Measurements from ENCODE around the gene VPS8. TPM values are rescaled to one million over a fixed set of nuclear protein-coding genes. Genes with fewer than 3 reads are reported as not detected.

Gene VPS8
- polyA plus RNA-seq, 1 donor from 2014 or later, result 22.2 TPM

DNA sequence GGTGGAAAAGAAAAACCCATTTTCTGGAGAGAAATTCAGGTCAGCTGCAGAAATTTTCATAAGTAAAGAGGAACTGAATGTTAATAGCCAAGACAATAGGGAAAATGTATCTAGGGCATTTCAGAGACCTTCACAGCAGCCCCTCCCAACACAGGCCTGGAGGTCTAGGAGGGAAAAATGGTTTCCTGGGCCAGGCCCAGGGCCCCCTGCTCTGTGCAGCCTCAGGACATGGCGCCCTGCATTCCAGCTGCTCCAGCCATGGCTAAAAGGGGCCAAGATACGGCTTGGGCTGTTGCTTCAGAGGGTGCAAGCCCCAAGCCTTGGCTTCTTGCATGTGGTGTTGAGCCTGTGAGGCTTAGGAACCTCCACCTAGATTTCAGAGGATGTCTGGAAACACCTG, 248.7 kb downstream of the VPS8 start:
- H3K4me3 Mint-ChIP-seq, result no peak overlapping the region
- peaks cover 10 to 40% (median 33%) of the 10 kb centered on the region in 3 donors for H3K9me3 Mint-ChIP-seq
- H3K27ac Mint-ChIP-seq, result no peak overlapping the region
- peaks cover 2% of the 10 kb centered on the region for H3K27me3 Mint-ChIP-seq
- peaks cover 5% of the 10 kb centered on the region for H3K36me3 Mint-ChIP-seq
- H3K4me1 Mint-ChIP-seq, result peaks cover 0 to 14% (median 12%) of the 10 kb centered on the region in 3 donors

DNA sequence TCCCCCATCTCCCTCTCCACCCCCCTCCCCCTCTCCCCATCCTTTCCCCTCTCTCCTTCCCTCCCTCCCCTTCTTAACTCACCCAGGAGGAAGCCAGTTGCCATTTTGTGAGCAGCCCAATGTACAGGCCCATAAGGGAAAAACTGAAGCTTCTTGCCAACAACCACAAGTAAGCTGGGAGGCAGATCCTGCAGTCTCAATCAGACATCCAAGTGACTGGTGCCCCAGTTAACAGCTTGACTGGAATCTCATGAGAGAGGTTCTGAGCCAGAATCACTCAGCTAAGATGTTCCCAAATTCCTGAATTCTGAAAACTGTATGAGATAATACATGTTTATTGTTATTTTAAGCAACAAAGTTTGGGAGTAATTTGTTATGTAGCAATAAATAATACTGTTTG, 250.2 kb downstream of the VPS8 start:
- no peak overlapping the region for H3K4me3 Mint-ChIP-seq
- peaks cover 0 to 14% (median 6%) of the 10 kb centered on the region in 3 donors for H3K4me1 Mint-ChIP-seq
- peak overlapping the region in 1 of 3 donors; percentile 61 for H3K27ac Mint-ChIP-seq
- peaks cover 3% of the 10 kb centered on the region for H3K36me3 Mint-ChIP-seq
- peaks cover 4% of the 10 kb centered on the region for H3K27me3 Mint-ChIP-seq
- peaks cover 6 to 30% (median 26%) of the 10 kb centered on the region in 3 donors for H3K9me3 Mint-ChIP-seq

DNA sequence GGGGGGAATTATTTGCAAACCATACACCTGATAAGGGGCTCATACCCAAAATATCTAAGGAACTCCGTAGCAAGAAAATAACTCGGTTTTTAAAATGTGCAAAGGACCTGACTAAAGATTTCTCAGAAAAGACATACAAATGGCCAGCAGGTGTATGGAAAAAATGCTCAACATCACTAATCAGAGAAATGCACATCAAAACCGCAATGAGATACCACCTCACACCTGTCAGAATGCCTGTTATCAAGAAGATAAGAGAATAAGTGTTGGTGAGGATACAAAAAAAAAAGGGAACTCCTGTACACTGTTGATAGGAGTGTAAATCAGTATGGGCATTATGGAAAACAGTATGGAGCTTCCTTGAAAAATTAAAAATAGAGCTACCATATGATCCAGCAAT, 251.5 kb downstream of the VPS8 start:
- H3K4me1 Mint-ChIP-seq, result peaks cover 0 to 14% (median 6%) of the 10 kb centered on the region in 3 donors
- H3K27me3 Mint-ChIP-seq, result peaks cover 4% of the 10 kb centered on the region
- peaks cover 6 to 21% (median 19%) of the 10 kb centered on the region in 3 donors for H3K9me3 Mint-ChIP-seq
- H3K4me3 Mint-ChIP-seq, result no peak overlapping the region
- H3K27ac Mint-ChIP-seq, result no peak overlapping the region
- H3K36me3 Mint-ChIP-seq, result peaks cover 2% of the 10 kb centered on the region

DNA sequence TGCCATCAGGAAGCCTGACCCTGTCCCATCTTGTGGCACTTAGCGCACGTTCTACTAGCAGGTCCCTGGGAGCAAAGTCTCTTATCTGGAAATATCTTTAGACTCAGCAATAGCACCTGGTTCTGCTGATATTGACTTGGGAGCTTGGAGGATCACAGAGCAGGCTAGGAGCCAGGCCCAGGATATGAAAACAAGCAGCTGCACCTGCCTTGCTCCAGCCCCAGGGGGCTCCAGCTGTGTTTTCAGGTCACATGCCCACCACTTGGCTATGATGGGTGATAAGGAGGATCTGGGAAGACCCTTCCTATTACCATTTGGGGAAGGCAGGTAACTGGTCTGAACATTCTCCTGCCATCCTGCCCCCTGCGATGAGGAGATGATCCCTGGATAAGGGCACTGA, 253.1 kb downstream of the VPS8 start:
- Mint-ChIP-seq H3K9me3 (peaks cover 2 to 17% (median 8%) of the 10 kb centered on the region in 3 donors), H3K27ac (no peak overlapping the region), H3K4me1 (peaks cover 0 to 9% (median 6%) of the 10 kb centered on the region in 3 donors), H3K36me3 (peaks cover 1% of the 10 kb centered on the region), H3K4me3 (no peak overlapping the region), H3K27me3 (peaks cover 4% of the 10 kb centered on the region)

DNA sequence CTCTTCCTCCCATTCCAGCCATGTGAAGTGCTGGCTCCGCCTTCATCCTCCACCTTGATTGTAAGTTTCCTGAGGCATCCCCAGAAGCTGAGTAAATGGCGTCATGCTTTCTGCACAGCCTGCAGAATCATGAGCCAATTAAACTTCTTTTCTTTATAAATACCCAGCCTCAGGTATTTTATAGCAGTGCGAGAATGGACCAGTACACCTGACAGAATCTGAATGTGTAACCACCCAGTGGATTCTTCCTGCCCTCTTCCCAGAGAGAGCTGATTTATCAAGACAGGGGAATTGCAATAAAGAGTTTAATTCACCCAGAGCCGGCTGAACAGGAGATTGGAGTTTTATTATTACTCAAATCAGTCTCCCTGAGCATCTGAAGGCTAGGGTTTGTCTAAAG, 254.3 kb downstream of the VPS8 start:
- Mint-ChIP-seq H3K4me1 (peaks cover 0 to 9% (median 6%) of the 10 kb centered on the region in 3 donors), H3K27ac (no peak overlapping the region), H3K4me3 (no peak overlapping the region), H3K9me3 (peaks cover 0 to 8% (median 6%) of the 10 kb centered on the region in 3 donors), H3K36me3 (no peaks in the 10 kb centered on the region), H3K27me3 (peaks cover 4% of the 10 kb centered on the region)

DNA sequence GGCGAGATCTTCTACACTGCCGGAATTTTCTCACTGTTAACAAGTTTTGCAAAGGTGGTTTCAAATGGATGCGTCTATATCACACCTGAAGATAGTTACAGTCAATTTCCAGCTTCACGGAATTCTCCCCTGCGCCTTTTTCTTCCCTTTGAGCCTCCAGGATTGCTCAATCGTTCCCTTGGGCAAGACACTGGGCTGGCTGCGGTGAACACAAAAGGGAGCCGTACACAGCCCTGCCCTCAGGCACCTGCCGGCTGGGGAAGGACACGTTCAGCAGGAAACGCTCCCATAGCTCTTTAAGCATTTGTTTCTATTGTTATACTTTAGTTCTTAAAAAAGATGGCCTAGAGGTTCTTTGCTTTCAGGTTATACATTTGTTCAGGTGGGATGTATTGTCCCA, 255.2 kb downstream of the VPS8 start:
- Mint-ChIP-seq H3K27me3 (peaks cover 4% of the 10 kb centered on the region), H3K36me3 (no peaks in the 10 kb centered on the region), H3K4me3 (no peak overlapping the region), H3K9me3 (peaks cover 0 to 7% (median 0%) of the 10 kb centered on the region in 3 donors), H3K4me1 (peaks cover 0 to 9% (median 5%) of the 10 kb centered on the region in 3 donors), H3K27ac (no peak overlapping the region)

DNA sequence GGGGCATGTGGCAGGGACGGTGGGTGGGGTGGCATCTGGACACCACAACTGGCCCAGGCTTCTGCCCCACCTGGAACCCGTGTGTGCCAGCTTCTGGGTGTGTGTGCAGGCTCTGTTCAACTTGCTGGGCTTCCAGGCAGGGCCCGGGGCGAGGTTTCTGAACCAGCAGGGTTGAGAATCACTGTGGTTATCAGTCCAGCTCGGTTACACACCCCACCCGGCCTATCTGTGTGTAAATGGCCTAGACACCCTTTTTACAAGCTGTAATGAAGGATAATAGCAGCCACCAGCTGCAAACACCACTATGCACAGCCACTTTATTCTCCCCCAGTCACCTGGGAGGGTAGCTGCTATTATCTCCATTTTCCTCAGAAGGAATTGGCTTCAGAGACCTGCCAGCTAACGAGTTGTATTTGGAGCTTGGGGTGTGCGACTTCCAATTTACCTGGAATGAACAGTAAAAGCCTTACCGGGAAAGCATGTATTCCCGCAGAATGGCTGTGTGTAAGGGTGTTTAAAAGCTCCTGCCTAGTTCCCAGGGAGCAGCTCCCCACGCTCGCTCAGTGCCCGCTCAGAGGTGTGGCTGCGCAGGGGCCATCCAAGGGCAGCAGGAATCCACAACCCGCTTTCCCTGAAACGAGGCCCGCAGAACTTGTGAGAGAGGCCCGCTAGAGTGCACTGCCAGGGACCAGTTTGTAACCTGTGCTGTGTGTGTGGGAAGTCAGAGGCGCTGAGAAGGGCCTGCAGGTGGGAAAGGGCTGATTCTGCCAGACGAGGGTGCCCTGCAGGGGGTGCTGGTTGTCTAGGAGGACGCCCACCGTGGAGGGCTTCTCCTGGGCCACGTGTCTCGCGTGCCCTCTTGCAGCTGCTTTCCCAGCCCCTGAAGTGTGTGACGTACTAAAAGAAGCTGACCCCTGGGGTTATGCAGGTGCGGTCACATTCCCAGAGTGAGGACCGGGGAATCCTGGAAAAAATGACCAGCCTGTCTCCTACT, 257.4 kb downstream of the VPS8 start:
- Mint-ChIP-seq H3K4me3 (no peak overlapping the region), H3K9me3 (peaks cover 0 to 3% (median 0%) of the 10 kb centered on the region in 3 donors), H3K4me1 (no peaks in the 10 kb centered on the region), H3K27ac (no peak overlapping the region), H3K36me3 (no peaks in the 10 kb centered on the region), H3K27me3 (peaks cover 1% of the 10 kb centered on the region)

DNA sequence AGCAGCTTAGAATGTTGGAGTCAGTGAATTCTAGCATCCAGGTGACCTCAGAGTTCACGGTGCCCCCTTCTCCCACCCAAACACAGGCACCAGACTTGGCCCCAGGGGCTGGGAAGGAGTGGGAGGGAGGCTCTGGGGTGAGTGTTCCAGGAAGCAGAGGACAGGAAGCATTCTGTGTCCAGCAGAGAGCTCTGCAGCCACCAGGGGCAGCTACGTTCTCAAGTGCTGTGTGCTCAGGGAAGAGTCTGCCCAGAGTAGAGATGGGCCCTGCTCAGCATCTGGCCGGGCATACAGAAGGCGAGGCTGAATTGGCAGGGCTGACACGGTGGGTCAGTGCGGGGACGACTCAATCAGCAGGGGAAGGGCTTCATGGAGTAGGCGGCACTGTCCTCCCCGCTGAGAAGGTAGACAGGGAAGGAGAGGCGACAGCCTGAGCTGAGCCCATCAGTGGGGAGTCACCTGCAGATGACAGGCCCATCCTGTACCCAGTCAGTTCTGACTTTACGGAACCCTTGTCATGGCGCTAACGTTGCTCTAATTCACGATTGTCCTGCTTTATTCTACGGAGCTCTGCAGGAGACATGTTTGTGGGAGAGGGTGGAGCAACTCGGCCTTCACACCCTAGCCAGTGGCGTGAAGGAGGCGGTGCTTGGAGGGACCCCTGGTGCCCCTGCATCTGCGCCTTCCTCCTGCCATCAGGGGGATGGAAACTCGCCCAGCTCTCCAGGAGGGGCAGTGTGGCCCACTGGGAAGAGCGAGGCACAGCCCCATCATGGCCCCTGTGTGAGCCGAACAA, 258.7 kb downstream of the VPS8 start:
- Mint-ChIP-seq H3K4me1 (no peaks in the 10 kb centered on the region), H3K27ac (no peak overlapping the region), H3K9me3 (peaks cover 0 to 3% (median 0%) of the 10 kb centered on the region in 3 donors), H3K36me3 (no peaks in the 10 kb centered on the region), H3K27me3 (peaks cover 5% of the 10 kb centered on the region), H3K4me3 (no peak overlapping the region)

DNA sequence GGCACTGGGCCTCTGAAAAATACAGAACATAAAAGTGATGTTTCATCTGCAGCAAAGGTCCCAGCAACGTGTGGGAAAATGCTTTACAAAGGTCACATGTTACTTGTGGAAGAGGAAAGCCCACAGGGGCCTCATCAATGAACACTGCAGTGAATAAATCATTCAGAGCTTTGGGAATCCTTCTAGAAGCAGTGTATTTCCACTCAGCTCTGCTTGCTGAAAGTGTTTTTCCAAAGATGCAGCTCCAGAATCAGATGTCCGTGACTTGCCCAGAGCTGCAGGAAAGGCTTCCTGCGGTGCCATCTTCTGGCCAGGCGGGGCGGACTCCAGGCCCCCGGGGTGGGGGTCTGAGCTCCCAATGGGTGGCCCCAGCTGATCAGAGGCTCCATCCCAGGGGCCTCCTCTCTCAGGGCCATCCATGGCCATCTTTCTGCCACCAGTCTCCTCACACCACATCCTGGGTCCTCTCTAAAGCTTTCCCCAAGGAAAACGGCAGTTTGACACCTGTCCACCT, 259.4 kb downstream of the VPS8 start:
- H3K27me3 Mint-ChIP-seq, result peaks cover 5% of the 10 kb centered on the region
- peaks cover 0 to 1% (median 0%) of the 10 kb centered on the region in 3 donors for H3K9me3 Mint-ChIP-seq
- no peak overlapping the region for H3K4me3 Mint-ChIP-seq
- H3K4me1 Mint-ChIP-seq, result no peaks in the 10 kb centered on the region
- no peaks in the 10 kb centered on the region for H3K36me3 Mint-ChIP-seq
- H3K27ac Mint-ChIP-seq, result no peak overlapping the region

DNA sequence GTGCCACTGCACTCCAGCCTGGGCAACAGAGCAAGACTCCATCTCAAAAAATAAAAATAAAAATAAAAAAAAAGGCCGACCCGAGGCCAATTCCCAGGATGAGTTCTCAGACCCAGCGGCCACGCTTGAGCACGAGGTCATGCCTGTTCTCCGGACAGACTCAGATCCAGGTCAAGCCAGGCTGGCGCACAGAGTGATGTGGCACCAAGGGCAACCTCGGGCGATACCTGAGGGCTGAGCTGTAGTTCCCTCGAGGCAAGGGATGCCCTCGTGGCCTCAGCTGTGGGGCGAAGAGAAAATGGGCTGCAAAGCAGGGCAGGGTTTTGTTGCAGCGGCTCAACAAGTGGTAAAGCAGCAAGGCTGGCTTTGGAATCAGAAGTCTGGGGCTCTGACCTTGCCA, 263.6 kb downstream of the VPS8 start:
- H3K9me3 Mint-ChIP-seq, result peaks cover 0 to 1% (median 0%) of the 10 kb centered on the region in 3 donors
- no peak overlapping the region for H3K27ac Mint-ChIP-seq
- no peaks in the 10 kb centered on the region for H3K4me1 Mint-ChIP-seq
- H3K4me3 Mint-ChIP-seq, result no peak overlapping the region
- no peaks in the 10 kb centered on the region for H3K36me3 Mint-ChIP-seq
- peaks cover 9% of the 10 kb centered on the region for H3K27me3 Mint-ChIP-seq

DNA sequence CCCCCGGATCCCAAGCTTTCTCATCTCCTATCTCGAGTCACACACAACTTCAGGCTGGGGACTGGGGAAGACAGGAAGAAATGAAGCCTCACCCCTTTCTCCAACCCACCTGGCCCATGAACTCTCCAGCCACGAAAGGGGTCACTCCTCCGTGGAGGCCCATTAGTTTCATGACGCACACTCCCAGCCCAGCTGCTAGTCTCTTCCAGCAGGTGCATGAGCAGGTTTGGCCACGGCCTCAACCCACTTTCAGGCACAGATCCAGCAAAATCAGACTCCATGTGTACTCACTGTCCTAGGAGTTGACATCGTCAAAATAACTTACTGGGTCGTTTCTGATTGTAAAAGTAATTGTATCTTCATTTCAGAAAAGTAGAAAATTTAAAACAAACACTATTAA, 264.3 kb downstream of the VPS8 start:
- Mint-ChIP-seq H3K36me3 (no peaks in the 10 kb centered on the region), H3K4me1 (no peaks in the 10 kb centered on the region), H3K27me3 (peaks cover 12% of the 10 kb centered on the region), H3K9me3 (peaks cover 0 to 1% (median 0%) of the 10 kb centered on the region in 3 donors), H3K4me3 (no peak overlapping the region), H3K27ac (no peak overlapping the region)

DNA sequence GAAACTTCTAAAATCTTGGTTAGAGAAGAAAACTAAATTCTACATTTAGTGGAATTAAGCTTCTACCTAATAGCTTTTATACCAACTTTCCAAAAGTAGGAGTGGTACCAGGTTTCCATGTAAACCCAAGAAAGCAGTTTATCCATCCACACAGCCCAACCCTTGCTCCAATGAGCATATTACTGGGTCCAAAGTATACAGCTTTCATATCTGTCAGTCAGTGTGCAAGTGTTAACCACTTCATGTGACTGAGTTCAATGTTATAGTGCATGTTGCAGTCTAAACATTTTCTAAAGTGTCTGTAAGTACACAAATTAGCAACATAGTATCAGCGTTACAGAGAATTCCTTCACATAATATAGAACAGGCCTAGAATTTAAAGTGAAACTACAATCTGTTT, 267.7 kb downstream of the VPS8 start:
- Mint-ChIP-seq H3K36me3 (no peaks in the 10 kb centered on the region), H3K27ac (no peak overlapping the region), H3K4me1 (no peaks in the 10 kb centered on the region), H3K4me3 (no peak overlapping the region), H3K9me3 (no peaks in the 10 kb centered on the region), H3K27me3 (peaks cover 12% of the 10 kb centered on the region)

DNA sequence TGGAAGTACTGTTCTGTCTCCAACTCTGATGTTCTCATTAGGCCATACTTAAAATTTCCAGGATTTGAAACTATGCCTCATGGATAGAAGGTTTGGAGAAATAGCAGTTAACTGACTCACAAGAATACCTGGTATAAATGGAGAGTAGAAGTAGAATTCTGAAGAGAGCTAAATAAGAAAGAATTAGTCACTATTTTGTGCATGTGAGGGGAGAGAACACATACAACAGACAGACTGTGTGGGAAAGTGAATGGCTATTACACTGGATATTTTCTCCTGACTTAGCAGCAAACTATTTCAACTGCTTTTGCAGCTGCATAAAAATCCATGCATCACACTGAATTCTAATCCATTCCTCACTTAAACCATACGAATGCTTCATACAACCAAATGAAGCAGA, 269.6 kb downstream of the VPS8 start:
- Mint-ChIP-seq H3K4me3 (no peak overlapping the region), H3K27ac (no peak overlapping the region), H3K36me3 (no peaks in the 10 kb centered on the region), H3K27me3 (peaks cover 11% of the 10 kb centered on the region), H3K4me1 (no peaks in the 10 kb centered on the region), H3K9me3 (no peaks in the 10 kb centered on the region)

DNA sequence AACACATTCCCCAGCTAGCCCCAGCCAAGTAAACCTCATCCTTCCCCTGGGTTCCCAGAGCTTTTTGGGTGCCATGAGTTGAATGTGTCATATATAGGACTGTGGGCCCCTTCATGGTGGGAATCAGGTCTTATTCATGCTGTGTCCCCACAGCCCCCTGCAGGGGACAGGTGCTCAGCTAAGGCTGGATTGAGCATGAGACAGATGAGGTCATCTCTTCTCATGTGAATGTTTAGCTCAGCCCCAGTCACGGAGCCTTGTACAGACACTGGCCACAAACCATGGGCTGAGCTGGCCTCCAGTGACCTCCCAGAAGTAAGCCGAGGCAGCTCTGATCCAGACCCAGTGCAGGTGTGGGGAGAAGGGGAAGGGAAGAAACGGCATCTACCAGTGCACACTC, 270.2 kb downstream of the VPS8 start:
- peaks cover 7% of the 10 kb centered on the region for H3K27me3 Mint-ChIP-seq
- H3K4me3 Mint-ChIP-seq, result no peak overlapping the region
- no peak overlapping the region for H3K27ac Mint-ChIP-seq
- no peaks in the 10 kb centered on the region for H3K36me3 Mint-ChIP-seq
- H3K9me3 Mint-ChIP-seq, result no peaks in the 10 kb centered on the region
- H3K4me1 Mint-ChIP-seq, result no peaks in the 10 kb centered on the region

DNA sequence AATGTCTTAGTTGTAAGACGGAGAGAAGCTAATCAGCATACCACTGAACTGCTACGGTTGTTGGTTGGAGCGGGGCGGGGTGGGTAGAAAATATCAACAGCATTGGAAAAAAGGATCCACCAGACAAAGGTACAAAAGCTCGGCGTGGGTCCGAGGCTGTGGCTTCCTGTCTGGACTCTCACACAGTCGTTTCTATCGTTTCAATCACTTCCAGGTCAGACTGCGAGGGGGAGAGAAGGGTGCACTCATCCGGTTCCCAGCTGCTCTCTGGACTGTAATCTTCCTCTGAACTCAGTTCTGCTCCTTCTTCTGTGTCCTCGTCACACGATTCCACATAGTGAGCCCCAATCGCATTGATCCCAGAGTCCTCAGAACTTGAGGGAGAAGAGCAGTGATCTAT, 270.9 kb downstream of the VPS8 start:
- Mint-ChIP-seq H3K9me3 (no peaks in the 10 kb centered on the region), H3K27me3 (peaks cover 7% of the 10 kb centered on the region), H3K4me1 (no peaks in the 10 kb centered on the region), H3K4me3 (no peak overlapping the region), H3K27ac (no peak overlapping the region), H3K36me3 (no peaks in the 10 kb centered on the region)
